ENCODE data around the gene NPHP4.

NPHP4 gene

DNA sequence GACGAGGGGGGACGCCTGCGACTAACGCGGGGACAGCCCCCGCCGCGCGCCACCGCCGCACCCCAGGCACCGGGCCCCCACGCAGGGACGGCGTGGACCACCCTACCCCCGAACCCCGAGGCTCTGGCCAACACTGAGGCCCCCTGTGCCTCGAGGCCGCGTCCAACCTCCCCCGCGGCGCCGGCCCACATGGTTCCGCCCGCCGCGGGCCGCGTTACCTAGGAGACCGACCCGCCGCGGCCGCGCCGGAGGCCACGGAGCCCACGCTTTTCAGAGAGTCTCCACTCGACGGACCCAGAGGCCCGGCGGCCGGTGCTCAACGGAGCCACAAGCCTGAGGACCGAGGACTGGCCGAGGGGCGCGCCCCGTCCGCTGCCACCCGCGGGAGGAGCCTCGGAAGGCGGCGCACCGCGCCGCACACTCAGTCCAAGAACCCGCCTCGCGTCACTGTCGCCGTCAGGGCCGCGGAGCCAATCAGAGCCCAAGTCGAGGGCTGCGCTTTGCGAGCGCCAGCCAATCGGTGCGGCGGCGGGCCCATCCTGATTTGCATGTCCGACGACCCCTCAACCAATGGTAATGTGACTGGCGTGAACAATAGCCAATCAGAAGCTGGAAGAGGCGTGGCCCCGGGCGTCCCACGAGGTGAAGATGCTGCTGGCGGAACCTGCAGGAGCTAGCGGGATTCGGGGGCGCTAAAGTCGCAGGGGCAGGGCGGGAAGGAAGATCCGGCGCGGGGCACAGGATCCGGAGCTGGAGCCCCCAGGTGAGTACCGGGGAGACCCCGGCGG, at the start of gene NPHP4:
Gene NPHP4, minus strand, starts transcription at position 400 of the 788 bp plus-strand sequence. CDS start 6,136 bp downstream, outside the sequence.
- DNase-seq = peak; percentile 98

DNA sequence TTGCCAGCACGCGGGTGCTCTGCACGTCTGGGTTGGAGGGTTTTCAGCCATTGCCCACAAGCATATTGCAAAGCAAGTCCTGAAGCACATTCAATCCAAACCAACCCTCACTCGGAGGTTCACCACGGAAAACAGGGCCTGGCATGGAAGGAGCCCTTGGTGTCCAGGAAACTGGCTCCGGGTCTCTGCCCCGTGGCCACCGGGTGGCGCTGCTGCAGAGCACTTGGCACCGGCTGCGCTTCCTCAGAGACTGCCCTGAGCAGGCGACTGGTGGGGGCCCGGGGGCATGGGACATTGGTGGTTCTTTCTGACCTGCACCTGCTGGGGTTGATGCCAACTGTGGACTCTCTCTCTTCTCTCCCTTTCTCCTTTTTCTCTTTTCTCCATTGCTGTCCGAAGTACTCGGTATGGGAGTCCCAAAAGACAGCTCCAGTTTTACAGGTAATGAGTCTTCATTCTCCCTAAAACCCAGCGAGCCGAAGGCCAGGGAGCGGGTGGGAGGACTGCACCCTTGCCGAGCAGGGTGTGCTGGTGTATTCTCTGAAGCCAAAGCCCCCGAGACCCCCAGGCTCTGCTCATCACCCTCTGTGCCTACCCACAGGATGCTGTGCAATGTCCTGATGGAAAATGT, 49.3 kb upstream of the NPHP4 start:
- DNase-seq = peak; percentile 32

DNA sequence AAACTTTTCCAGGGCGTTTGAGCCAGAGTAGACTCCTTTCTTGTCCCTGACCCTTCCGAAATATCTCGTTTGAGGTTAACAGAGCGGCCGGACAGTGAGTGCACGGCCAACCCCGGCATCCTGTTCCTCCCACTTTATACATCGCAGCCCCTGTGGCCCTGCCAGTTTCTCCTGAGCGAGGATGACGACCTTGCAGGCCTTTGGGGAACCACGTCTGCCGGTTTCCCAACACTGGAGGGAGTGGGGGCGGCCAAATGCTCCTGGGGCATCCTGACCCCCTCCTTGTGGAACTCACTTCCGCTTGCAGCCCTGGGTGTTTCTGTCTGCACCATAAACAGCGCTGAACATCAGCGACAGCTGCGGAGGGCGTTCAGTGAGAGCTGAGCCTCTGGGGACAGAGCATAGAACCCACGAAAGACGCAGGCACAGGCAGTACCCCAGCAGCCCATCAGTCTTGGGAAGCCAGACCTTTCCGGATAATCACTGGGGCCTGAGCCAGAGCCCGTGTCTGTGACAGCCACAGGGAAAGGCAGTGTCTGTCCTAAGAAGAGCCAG, 48.7 kb upstream of the NPHP4 start:
- DNase-seq = no peak

DNA sequence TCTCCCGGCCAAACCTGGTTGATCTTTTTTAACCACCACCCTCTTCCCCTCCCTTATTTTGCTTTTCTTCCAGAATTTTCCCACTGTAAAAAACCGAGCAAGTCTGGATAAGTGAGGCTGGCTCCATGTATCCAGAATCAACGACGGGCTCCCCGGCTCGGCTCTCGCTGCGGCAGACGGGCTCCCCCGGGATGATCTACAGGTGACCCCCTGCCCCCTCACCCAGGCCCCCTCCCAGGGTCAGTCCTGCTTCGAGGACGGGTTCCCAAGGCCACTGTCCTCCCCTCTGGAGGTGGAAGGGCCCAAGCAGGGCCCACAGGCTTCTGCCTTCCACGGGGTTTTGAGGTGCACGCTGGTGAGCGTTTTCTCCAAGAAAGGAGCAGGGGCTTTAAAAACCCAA, 48.2 kb upstream of the NPHP4 start:
- no peak for DNase-seq

DNA sequence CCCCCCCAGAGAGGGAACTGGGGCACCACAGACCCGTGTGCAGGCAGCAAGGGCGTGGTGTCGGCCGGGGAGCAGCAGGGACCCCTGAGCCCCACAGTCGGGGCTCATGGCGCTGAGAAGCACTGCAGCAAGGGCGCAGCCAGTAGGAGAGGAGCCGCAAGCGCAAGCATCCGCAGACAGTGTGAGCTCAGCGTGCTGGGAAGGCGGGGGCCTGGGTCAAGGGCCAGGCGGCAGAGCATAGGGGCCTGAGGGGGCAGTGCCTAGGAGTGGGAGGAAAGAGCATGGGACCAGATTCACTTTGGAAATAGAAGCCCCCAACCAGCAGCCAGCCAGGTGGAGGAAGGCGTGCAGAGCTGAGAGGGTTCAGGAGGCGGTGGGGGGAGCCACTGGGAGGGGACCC, 46.8 kb upstream of the NPHP4 start:
- DNase-seq = no peak

DNA sequence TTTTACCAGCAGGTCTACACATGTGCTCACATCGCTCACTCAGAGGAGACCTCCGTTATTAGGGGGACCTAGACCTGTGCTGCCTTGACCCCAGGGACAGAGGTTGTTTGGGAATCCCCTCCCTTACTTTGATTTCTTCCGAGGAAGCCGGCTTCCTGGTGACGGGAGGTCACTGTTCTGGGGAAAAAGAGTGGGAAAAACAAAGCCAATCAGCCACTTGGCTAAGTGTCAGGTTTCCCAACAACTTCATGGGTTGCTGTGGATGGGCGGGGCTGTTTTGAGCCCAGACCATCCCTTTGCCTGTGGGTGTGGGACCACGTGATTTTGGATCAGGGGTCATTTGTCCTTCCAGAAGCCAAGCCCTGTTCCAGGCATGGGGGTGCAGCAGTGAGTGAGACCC, 46.4 kb upstream of the NPHP4 start:
- no peak for DNase-seq

DNA sequence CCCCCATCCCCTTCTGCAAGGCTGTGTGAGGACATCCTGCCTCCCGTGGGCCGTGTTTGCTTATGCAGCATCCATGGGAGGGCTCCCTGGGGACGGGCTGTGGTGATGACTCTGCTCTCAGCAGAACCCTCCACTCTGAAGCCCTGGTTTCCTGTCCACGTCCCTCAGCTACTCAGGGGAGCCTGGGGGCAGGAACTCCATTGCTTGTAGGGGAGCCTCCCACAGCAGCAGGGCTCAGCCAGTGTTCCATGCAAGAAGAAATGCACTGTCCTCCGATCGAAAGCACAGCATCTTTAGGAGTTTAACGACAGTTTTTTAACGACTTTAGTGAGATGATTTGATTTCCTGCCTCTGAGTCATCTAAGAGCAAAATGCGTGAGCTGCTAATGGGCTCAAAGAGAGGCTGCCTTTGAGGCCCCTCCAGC, 45.1 kb upstream of the NPHP4 start:
- DNase-seq = peak; percentile 66

DNA sequence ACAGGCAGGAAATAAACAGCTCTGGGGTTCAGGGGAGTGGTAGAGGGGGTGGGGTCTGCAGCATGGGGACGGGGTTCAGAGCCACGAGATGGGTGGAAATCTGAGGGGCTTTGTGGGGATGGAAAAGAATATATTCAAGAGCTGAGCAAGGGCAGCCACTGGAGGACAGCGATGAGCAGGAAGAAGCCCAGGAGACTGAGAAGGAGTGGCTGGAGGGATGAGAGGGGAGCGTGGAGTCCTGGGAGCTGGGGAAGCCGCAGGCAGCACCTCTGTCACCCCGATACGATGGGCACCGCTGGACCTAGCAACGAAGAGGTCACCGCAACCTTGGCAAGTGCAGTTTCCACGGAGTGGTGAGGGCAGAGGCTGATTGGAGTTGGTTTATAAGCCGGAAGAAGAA, 43.5 kb upstream of the NPHP4 start:
- DNase-seq = peak; percentile 17

DNA sequence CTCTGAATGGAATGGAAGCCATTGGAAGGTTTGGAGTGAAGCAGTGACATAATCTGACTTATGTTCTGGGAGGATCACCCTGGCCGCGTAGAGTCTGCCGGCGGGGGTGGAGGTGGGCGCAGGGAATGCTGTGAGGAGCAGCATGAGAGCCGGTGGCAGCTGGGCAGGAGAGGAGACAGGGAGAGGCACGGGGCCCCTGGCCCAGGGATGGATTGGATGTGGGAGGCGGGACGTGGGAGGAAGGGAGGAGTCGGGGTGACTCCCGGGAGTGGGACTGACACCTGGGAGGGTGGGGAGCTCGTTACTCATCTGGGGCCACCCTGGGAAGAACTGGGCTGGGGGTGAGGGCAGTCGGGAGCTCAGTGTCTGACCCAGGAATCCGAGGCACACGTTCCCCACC, 43.1 kb upstream of the NPHP4 start:
- peak; percentile 25 for DNase-seq

DNA sequence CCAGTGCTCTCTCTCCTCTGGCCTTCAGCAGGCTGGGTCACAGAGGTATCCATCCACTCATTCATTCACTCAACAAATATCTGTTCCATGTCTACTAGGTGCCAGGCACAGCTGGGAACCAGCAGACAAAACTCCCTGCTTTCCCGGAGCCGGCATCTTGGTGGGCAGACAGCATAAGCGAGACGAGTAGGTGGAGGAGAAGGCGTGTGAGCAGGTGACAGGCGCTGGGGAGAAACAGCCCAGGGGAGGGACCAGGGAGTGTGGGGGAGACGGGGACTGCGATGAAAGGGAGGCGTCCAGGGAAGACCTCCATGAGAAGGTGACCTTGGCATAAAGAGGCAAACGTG, 42.5 kb upstream of the NPHP4 start:
- DNase-seq = peak; percentile 46

DNA sequence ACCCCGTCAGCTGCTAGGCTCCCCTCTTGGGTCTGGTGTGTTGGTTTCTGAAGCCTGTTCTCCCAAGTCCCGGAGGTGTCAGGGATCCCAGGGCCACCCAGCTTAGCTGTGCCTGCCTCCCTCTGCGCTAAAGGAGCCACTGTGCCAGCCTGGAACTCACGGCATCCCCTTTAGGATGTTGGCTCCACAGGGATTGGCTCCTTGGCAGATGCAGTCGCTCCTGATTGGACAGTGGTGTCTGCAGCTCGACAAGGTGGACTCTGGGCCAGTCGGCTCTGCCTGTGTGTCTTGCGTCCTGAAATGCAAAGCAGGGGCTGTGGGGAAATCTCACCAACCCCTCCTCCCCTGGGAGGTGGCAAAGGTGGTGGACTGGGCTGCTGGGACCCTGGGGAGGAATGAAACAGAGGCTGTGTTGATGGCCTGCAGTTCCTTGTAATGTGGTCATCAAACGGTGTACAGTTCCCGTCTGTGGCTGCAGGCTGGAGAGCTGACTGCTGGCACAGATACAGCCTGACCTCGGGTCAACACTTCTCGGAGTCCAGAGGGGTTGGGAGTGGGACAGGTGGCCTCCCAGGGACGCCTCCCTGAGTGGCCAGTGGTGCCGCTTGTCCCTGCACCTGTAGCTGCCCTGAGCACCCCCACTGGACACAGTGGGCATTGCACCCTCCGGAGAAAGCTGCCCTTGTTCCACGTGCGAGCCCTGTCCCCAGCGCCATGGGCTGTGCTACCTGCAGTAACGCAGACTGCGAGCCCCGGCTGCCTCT, 41.9 kb upstream of the NPHP4 start:
- peak; percentile 80 for DNase-seq

DNA sequence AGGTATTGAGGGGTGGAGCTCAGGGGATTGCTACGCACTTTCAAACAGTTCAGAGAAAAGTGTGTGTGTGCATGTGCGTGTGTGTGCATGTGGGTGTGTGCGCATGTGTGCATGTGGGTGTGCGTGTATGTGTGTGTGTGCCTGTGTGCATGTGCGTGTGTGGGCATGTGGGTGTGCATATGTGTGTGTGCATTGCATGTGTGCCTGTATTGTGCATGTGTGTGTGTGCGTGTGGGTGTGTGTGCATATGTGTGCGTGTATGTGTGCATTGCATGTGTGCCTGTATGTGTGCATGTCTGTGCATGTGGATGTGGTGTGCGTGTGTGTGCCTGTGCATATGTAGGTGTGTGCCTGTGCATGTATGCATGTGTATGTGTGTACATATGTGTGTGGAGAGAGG, 40.9 kb upstream of the NPHP4 start:
- DNase-seq = no peak

DNA sequence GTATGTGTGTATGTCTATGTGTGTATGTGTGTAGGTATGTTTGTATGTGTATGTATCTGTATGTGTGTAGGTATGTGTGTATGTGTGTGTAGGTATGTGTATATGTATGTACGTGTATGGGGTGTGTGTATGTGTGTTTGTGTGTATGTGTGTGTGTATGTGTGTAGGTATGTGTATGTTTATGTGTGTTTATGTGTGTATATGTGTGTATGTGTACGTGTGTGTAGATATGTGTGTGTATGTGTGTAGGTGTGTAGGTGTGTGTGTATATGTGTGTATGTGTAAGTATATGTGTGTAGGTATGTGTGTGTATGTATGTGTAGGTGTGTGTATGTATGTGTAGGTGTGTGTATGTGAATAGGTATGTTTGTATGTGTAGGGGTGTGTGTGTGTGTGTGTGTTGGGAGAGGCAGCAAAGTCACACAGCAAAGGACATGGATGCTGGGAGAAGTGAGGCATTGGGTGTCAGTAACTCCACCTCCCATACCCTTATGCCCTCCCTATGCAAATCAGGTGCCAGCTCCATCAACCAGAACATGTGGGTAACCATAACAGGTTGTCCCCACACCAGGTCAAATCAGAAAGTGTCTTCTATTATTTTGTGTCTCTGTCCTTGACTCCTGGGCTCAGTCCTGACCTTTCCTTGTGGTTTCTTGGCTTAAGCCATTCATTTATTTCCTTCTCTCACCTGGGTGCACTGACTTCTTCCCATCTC, 38.5 kb upstream of the NPHP4 start:
- no peak for DNase-seq

DNA sequence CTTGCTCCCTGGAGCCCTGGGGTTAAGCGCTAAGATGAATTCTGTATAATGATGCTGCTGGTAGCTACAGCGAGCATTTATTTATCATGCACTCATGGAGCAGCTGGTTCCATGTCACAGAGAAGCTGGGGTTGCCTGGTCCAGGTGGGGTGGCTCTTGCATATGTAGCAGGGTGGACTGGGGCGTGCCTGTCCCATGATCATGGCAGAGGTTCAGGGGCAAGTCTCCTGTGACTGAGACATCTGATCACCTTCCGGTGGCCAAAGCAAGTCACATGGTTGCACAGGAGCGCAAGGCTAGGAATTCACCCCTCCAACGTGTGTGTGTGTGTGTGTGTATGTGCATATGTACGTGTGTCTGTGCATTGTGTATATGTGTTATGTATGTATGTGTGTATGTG, 37.9 kb upstream of the NPHP4 start:
- DNase-seq = no peak

DNA sequence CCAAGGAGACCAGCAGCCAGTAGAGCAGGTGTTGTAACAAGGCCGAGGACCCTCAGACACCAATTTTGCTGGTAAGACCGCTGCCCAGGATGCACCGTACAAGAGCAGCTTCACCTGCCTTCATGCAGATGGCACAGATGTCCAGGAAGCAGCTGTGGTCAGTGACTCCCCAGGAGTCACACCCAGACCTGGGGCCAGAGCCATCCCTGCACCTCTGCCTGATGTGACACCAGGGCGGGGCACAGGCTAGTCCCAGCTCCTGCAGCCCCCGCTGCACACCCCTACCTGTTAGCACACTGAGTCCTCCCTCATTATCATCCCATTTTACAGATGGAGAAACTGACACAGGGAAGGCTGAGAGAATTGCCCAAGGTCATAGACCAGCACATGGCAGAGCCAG, 37.1 kb upstream of the NPHP4 start:
- no peak for DNase-seq

DNA sequence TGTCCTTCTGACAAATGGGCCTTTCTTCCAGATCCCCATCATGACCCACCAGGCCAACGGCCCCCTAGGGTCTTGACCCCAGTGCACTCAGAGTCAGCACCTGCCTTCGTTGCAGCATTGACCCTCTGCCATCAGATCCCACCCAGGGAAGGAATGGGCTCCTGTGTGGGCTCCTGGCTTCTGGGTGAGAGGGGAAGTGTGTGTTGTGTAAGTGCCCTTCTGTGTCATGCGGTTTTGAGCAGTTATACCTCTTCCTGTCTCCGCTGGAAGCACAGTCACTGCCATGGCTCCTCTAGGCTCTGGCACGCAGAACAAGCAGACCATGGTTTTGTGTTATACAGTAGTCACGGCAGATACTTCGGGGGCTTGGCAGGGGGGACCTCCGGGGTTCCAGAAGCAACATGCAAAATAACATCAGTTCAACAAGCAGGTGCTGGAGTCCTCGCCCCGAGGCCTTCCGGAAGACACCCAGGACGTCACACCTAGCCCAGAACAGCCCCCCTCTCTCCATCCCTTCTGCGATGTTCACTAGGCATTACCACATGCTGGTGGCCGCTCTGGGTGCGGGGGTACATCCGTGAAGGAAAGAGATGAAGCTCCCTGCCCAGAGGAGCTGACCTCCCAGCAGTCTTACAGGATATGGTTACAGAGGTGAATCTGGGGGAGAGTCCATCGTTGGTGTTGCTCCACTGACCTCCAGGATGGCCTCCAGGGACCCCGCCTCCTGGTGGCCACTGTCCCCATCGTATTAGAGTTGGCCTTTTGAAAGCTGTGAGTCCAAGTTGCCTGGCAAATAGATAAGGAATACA, 36.0 kb upstream of the NPHP4 start:
- no peak for DNase-seq

DNA sequence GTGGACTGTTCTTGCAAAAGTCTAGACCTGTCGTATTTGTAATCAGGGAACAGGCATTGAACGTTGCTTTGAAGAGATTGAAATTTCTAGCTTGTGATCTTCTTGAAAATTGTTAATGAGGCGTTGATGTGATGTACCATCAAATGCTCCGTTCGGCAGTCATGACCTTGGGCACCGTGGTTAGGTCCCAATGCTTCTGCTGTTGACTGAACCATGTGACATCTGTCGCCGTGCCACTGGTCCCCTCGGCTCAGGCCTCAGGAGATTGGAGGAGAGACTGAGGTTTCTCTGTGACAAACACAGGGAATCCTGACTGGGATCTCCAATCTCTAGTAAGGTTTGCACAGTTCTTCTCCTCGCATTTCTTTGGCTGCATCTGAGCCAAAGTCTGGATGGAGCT, 35.4 kb upstream of the NPHP4 start:
- DNase-seq = no peak

DNA sequence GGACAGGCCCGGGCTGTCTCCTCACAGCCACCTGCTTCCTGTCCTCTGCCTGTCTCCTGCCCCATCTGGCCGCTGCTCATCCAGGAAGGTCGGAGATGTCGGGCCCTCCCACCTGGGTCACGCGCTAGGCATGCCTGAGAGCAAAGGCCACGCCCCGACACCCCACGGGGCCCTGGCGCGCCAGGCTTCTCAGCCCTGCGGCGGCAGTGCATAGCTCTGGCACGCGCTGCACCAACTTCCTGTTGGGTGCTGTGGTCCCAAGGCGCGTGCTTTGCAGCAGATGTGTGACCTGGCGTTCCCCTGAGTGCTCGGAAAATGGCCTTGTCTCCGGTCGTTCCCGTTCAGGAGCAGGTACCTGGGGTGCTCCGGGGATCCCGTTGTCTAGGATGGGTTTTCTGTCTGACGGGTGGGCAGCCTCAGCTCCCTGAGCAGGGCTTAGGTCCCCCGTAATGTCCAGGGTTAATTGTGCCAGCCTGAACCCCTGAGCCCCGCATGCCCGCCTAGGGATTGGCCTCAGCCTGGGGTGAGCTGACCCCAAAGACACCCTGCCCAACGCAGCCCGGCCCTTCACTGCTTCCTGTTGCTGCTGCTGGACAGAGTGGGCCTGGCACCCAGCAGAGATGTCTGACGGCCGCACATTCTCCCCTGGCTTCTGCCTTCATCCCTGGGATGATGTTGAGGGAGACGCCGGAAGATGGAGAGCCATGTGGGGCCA, 34.0 kb upstream of the NPHP4 start:
- no peak for DNase-seq

DNA sequence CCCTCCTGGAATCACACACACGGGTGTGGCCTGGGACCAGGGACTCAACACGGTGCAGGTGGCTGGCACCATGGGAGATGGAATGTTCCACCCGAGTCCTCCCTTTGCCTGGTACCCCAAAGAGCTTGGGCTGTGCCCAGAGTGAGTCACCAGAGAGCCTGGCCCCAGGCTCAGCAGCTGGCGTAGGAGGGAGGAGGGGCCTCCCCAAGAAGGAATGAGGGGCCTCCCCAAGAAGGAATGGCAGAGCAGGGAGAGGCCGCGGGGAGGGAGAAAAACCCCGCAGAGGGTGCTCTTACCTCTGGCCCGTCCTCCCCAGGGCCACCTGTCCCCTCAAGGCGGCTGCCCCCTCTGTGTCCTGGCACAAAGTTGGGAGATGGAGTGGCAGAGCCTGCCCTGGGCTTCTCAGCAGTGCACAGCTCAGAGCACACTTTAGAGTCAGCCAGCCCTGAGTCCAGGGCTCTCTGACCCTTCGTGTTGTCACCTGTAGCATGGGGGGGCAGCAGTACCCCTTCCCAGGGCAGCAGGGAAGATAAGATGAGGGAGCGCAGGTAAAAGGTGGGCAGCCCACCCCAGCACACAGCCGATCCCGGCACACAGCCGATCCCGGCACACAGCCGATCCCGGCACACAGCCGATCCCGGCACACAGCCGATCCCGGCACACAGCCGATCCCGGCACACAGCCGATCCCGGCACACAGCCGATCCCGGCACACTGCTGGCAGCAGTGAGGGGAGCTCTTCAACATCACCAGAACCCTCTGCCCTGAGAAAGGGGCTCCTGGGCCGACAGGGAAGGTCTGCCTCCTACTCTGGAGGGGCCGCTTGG, 33.3 kb upstream of the NPHP4 start:
- DNase-seq = no peak

DNA sequence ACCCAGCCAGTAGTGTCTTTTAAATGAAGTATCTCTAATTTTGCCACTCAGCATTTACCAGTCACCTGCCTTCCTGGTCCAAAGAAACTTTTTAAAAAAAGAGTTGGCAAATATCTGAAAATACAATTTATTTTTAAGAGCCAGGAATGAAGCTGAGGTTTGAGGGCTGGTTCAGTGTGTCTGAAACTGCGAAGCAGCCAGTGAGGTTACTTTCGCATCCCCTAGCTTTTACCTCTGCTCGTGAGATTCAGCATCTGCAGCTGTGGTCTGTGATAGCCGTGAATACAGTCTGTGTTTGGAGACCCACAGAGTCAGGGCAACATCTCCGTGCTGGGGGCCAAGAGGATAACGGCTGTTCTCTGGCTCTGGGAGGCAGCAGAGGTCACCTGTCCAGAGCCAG, 32.2 kb upstream of the NPHP4 start:
- DNase-seq = no peak

DNA sequence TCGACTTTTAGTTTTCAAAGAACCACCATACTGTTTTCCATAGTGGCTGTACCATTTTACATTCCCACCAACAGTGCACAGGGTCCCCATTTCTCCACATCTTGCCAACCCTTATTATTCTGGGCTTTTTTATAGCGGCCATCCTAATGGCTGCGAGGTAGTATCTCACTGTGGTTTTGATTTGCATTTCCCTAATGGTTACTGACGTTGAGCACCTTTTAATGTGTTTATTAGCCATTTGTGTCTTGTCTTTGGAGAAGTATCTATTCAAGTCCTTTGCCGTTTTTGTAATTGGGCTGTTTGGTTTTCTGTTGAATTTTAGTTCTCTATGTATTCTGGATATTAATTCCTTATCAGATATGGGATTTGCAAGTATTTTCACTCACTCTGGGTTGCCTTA, 31.1 kb upstream of the NPHP4 start:
- DNase-seq = no peak

Measured in NCI-H69 (cell line).